ENCODE results near the gene GBGT1.
A peak's percentile ranks its signal among the peaks of the same experiment; 100 is the strongest.

The GBGT1 gene

GRCh38 chr9:133139246-133140173, 24.2 kb downstream of the GBGT1 start:
- no peak for TF ChIP-seq CTCF (IDR thresholded peaks at IDR 0.05; ENCODE audit: low read depth, low read length)
- no peak for DNase-seq (ENCODE audit: low read depth in 2 of 2)
- H3K4me3 ChIP-seq (replicated peaks in 1 of 2; ENCODE audit: low read depth in 2 of 2, low read length in 2 of 2): no peak overlapping the region

GRCh38 chr9:133137451-133138231, 26.1 kb downstream of the GBGT1 start:
- no peak overlapping the region for H3K4me3 ChIP-seq (replicated peaks in 1 of 2; ENCODE audit: low read depth in 2 of 2, low read length in 2 of 2)
- DNase-seq (ENCODE audit: low read depth in 2 of 2): no peak
- TF ChIP-seq CTCF (IDR thresholded peaks at IDR 0.05; ENCODE audit: low read depth, low read length): no peak

GRCh38 chr9:133135146-133135745, 28.5 kb downstream of the GBGT1 start:
- DNase-seq (ENCODE audit: low read depth in 2 of 2): peak; percentile 78 to 88
- H3K4me3 ChIP-seq (replicated peaks in 1 of 2; ENCODE audit: low read depth in 2 of 2, low read length in 2 of 2): no peak overlapping the region
- TF ChIP-seq CTCF (IDR thresholded peaks at IDR 0.05; ENCODE audit: low read depth, low read length): no peak

GRCh38 chr9:133134388-133135145, 29.1 kb downstream of the GBGT1 start:
- no peak for TF ChIP-seq CTCF (IDR thresholded peaks at IDR 0.05; ENCODE audit: low read depth, low read length)
- DNase-seq (ENCODE audit: low read depth in 2 of 2): peak in 1 of 2 donors; percentile 12
- H3K4me3 ChIP-seq (replicated peaks in 1 of 2; ENCODE audit: low read depth in 2 of 2, low read length in 2 of 2): no peak overlapping the region

GRCh38 chr9:133133681-133134387, 29.9 kb downstream of the GBGT1 start:
- DNase-seq (ENCODE audit: low read depth in 2 of 2): peak; percentile 96
- no peak for TF ChIP-seq CTCF (IDR thresholded peaks at IDR 0.05; ENCODE audit: low read depth, low read length)
- no peak overlapping the region for H3K4me3 ChIP-seq (replicated peaks in 1 of 2; ENCODE audit: low read depth in 2 of 2, low read length in 2 of 2)

Measured in cardiac fibroblast (primary cell).